ENCODE measurements around the gene OASL. TPM values are rescaled to one million over a fixed set of nuclear protein-coding genes. Genes with fewer than 3 reads are reported as not detected.
"Not testable (repeated sequence)": the region's sequence is repeated elsewhere in the genome, so short reads cannot be mapped to it uniquely, and the experiment has no call there.

Gene OASL
- total RNA-seq, 1 donor from 2014 or later, result not detected

DNA sequence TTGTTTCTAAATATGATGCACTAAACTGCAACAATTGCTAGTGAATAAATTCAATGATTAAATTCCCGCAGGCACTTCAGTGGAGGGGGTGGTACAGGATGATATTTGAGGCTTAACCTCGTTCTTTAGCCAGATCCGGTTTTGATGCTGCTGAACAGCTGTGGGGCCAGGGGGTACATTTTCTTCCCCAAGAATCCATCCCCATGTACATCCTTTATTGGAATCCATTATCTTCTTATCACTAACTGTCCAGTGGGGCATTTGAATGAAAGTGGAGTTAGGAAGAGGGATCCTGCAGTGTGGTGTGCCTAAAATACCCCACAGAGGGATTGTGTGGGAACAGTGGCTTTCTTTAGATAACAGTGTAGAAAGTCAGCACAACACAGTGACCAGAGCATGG, 45.2 kb upstream of the OASL start:
- Histone ChIP-seq H4K20me1 (ENCODE audit: low read depth) (no peaks in the 10 kb centered on the region), H2AFZ (replicated peaks) (no peak overlapping the region), H3K9me3 (ENCODE audit: low read depth) (no peaks in the 10 kb centered on the region), H3K27ac (no peak overlapping the region), H3K4me2 (no peak overlapping the region), H3K27me3 (no peaks in the 10 kb centered on the region), H3K36me3 (no peaks in the 10 kb centered on the region), H3K4me1 (no peaks in the 10 kb centered on the region), H3K4me3 (no peak overlapping the region), H3K9ac (no peak overlapping the region), H3K79me2 (ENCODE audit: low read depth) (no peaks in the 10 kb centered on the region), H3F3A (ENCODE audit: low read depth) (no peaks in the 10 kb centered on the region)
- H3K9me3 Mint-ChIP-seq, result no peaks in the 10 kb centered on the region
- H3K27me3 Mint-ChIP-seq (ENCODE audit: insufficient read depth, low read depth), result peaks cover 4% of the 10 kb centered on the region
- TF ChIP-seq, protein P1, sequence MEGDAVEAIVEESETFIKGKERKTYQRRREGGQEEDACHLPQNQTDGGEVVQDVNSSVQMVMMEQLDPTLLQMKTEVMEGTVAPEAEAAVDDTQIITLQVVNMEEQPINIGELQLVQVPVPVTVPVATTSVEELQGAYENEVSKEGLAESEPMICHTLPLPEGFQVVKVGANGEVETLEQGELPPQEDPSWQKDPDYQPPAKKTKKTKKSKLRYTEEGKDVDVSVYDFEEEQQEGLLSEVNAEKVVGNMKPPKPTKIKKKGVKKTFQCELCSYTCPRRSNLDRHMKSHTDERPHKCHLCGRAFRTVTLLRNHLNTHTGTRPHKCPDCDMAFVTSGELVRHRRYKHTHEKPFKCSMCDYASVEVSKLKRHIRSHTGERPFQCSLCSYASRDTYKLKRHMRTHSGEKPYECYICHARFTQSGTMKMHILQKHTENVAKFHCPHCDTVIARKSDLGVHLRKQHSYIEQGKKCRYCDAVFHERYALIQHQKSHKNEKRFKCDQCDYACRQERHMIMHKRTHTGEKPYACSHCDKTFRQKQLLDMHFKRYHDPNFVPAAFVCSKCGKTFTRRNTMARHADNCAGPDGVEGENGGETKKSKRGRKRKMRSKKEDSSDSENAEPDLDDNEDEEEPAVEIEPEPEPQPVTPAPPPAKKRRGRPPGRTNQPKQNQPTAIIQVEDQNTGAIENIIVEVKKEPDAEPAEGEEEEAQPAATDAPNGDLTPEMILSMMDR (IDR thresholded peaks at IDR 0.05), result no peak
- TF ChIP-seq EZH2 (IDR thresholded peaks at IDR 0.05) (no peak), EZH2phosphoT487 (IDR thresholded peaks at IDR 0.05) (no peak)
- H3K36me3 Mint-ChIP-seq, result no peaks in the 10 kb centered on the region
- H3K4me3 Mint-ChIP-seq, result no peak overlapping the region
- H3K4me1 Mint-ChIP-seq, result no peaks in the 10 kb centered on the region
- DNase-seq (ENCODE audit: low spot score), result no peak
- no peak overlapping the region for H3K27ac Mint-ChIP-seq

DNA sequence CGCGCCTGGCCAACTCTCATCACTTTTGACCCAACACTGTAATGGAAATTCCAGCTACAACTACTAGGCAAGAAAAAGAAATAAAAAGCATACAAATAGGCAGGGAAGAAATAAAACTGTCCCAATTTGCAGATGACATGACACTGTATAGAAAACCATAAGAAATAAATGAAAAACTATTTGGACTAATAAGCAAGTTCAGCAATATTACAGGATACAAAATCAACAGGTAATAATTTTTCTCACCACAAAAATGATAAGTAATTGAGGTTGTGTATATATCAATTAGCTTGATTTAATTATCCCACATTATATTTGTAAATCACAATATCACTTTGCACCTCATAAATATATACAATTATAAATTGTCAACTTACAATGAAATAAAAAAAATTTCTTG, 41.9 kb upstream of the OASL start:
- Histone ChIP-seq H3K4me2 (no peak overlapping the region), H3K9ac (no peak overlapping the region), H3K27me3 (no peaks in the 10 kb centered on the region), H3K9me3 (ENCODE audit: low read depth) (peaks cover 6% of the 10 kb centered on the region), H3F3A (ENCODE audit: low read depth) (no peaks in the 10 kb centered on the region), H3K36me3 (no peaks in the 10 kb centered on the region), H4K20me1 (ENCODE audit: low read depth) (no peaks in the 10 kb centered on the region), H3K4me1 (no peaks in the 10 kb centered on the region), H2AFZ (replicated peaks) (no peak overlapping the region), H3K4me3 (no peak overlapping the region), H3K79me2 (ENCODE audit: low read depth) (no peaks in the 10 kb centered on the region), H3K27ac (no peak overlapping the region)
- H3K4me1 Mint-ChIP-seq, result no peaks in the 10 kb centered on the region
- peaks cover 11% of the 10 kb centered on the region for H3K9me3 Mint-ChIP-seq
- peaks cover 6% of the 10 kb centered on the region for H3K27me3 Mint-ChIP-seq (ENCODE audit: insufficient read depth, low read depth)
- H3K4me3 Mint-ChIP-seq, result no peak overlapping the region
- no peak overlapping the region for H3K27ac Mint-ChIP-seq
- no peak for DNase-seq (ENCODE audit: low spot score)
- H3K36me3 Mint-ChIP-seq, result no peaks in the 10 kb centered on the region
- TF ChIP-seq, protein P1 (IDR thresholded peaks at IDR 0.05), result no peak
- no peak for TF ChIP-seq EZH2 (IDR thresholded peaks at IDR 0.05)
- TF ChIP-seq EZH2phosphoT487 (IDR thresholded peaks at IDR 0.05), result no peak

DNA sequence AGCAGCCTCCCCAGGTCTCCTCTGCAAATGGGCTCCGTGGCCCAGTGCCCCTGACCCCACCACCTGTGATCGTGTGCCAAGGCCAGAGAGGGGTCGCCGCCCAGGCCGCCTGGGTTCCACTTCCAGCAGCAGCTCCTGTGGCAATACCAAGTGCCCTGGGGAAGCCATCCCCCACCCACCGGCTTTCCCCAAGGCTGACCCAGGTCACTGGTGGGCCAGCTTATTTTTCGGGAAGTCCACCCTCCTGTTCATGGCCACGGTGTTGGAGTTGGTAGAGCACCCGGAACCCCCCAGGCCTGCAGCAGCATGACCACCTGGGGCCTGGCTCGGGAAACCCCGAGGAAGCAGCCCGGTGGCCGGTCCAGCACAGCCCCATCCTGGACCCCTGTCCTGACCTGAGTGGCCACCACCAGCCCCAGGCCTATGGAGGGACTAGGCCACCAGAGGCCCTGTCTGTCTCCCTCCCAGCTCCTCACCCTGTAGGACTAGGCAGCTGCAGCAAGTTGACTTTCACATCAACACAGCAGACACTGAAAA, 40.8 kb upstream of the OASL start:
- Mint-ChIP-seq H3K4me1 (no peaks in the 10 kb centered on the region), H3K36me3 (no peaks in the 10 kb centered on the region), H3K27ac (no peak overlapping the region), H3K27me3 (ENCODE audit: insufficient read depth, low read depth) (peaks cover 6% of the 10 kb centered on the region), H3K9me3 (peaks cover 14% of the 10 kb centered on the region), H3K4me3 (no peak overlapping the region)
- H3K36me3 ChIP-seq, result no peaks in the 10 kb centered on the region
- H2AFZ ChIP-seq (replicated peaks), result no peak overlapping the region
- no peaks in the 10 kb centered on the region for H3K79me2 ChIP-seq (ENCODE audit: low read depth)
- no peaks in the 10 kb centered on the region for H3K4me1 ChIP-seq
- H4K20me1 ChIP-seq (ENCODE audit: low read depth), result no peaks in the 10 kb centered on the region
- no peak for DNase-seq (ENCODE audit: low spot score)
- no peak overlapping the region for H3K4me2 ChIP-seq
- H3F3A ChIP-seq (ENCODE audit: low read depth), result no peaks in the 10 kb centered on the region
- TF ChIP-seq EZH2phosphoT487 (IDR thresholded peaks at IDR 0.05) (no peak), EZH2 (IDR thresholded peaks at IDR 0.05) (no peak)
- TF ChIP-seq, protein P1 (IDR thresholded peaks at IDR 0.05), result no peak
- no peak overlapping the region for H3K9ac ChIP-seq
- H3K4me3 ChIP-seq, result no peak overlapping the region
- no peak overlapping the region for H3K27ac ChIP-seq
- no peaks in the 10 kb centered on the region for H3K27me3 ChIP-seq
- peaks cover 6% of the 10 kb centered on the region for H3K9me3 ChIP-seq (ENCODE audit: low read depth)

DNA sequence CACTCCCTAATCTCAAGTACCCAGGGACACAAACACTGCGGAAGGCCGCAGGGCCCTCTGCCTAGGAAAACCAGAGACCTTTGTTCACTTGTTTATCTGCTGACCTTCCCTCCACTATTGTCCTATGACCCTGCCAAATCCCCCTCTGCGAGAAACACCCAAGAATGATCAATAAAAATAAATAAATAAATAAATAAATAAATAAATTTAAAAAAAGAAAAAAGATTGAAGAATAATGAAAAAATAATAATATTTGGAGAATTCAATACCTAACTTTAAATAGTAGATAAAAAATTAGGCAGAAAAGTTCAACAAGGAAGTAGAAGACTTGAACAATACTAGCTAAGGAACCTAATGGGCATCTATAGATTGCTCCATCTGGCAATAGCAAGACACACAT, 38.4 kb upstream of the OASL start:
- H3K4me3 Mint-ChIP-seq; H3K4me3 ChIP-seq; H3K36me3 Mint-ChIP-seq; H3K27me3 ChIP-seq; H3K4me1 ChIP-seq; H4K20me1 ChIP-seq (ENCODE audit: low read depth); H3F3A ChIP-seq (ENCODE audit: low read depth); H3K4me2 ChIP-seq; H3K79me2 ChIP-seq (ENCODE audit: low read depth); H3K27me3 Mint-ChIP-seq (ENCODE audit: insufficient read depth, low read depth); H3K9ac ChIP-seq; H3K27ac ChIP-seq; H2AFZ ChIP-seq (replicated peaks); H3K27ac Mint-ChIP-seq; H3K36me3 ChIP-seq; DNase-seq (ENCODE audit: low spot score); H3K9me3 ChIP-seq (ENCODE audit: low read depth); H3K4me1 Mint-ChIP-seq: not testable (repeated sequence)
- peaks cover 31% of the 10 kb centered on the region for H3K9me3 Mint-ChIP-seq

DNA sequence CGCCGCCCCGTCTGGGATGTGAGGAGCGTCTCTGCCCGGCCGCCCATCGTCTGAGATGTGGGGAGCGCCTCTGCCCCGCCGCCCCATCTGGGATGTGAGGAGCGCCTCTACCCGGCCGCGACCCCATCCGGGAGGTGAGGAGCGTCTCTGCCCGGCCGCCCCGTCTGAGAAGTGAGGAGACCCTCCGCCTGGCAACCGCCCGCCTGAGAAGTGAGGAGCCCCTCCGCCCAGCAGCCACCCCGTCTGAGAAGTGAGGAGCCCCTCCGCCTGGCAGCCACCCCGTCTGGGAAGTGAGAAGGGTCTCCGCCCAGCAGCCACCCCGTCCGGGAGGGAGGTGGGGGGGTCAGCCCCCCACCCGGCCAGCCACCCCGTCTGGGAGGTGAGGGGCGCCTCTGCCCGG, 36.9 kb upstream of the OASL start:
- H3K4me2 ChIP-seq; H2AFZ ChIP-seq (replicated peaks); H4K20me1 ChIP-seq (ENCODE audit: low read depth); H3K9ac ChIP-seq; H3K36me3 Mint-ChIP-seq; H3K79me2 ChIP-seq (ENCODE audit: low read depth); H3K4me1 ChIP-seq; DNase-seq (ENCODE audit: low spot score); H3K4me1 Mint-ChIP-seq; H3K36me3 ChIP-seq; H3K4me3 ChIP-seq; H3K27me3 ChIP-seq; H3K27ac ChIP-seq; H3K27me3 Mint-ChIP-seq (ENCODE audit: insufficient read depth, low read depth); H3K9me3 ChIP-seq (ENCODE audit: low read depth); H3K4me3 Mint-ChIP-seq; H3F3A ChIP-seq (ENCODE audit: low read depth); H3K27ac Mint-ChIP-seq: not testable (repeated sequence)
- peaks cover 41% of the 10 kb centered on the region for H3K9me3 Mint-ChIP-seq
